GM12874 (cell line): ENCODE results near the gene LSS.

Source experiments
- CTCF ChIP-seq: IDR thresholded peaks from 2 replicates; pipeline ENCODE4 v1.5.1; 2011; ENCODE audit warnings: low read depth, mild to moderate bottlenecking, control low read depth, low read length, moderate library complexity; ENCODE audit not compliant: insufficient read depth

LSS gene

GRCh38 chr21:46216132-46216747 is 12.3 kb downstream of the LSS start:
- no peak for TF ChIP-seq CTCF

DNA sequence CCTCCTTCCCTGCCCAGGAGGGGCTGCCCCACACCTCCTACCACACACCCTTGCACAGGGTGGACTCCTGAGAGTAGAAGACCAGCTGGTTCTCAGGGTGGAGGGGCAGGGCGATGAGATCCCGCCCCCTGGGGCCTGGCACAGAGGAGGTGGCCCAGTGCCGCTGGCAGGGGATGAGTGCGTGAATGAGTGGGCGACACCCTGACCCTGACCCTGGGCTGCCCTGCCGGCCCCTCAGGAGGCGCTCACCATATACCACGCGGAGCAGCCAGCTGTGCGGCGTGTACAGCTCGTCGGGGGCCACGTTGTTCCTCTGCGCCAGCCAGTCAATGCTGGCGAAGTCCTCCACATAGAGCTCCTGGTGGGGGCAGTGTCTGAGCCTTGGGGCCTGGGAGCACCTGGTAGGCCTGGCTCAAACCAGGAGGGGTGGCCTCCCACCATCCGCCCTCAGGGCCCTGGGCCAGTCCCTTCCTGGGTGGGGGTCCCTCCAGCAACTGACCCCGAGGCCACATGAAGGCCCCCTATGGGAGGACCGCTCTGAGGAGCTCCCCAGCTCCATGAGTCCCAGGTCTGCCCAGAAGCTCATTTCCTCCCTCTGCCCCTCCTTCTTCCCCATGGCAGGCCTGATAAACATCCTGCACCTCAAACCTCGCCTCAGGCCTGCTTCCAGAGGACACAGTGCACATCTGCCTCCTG is 13.0 kb downstream of the LSS start:
- TF ChIP-seq CTCF: no peak

DNA sequence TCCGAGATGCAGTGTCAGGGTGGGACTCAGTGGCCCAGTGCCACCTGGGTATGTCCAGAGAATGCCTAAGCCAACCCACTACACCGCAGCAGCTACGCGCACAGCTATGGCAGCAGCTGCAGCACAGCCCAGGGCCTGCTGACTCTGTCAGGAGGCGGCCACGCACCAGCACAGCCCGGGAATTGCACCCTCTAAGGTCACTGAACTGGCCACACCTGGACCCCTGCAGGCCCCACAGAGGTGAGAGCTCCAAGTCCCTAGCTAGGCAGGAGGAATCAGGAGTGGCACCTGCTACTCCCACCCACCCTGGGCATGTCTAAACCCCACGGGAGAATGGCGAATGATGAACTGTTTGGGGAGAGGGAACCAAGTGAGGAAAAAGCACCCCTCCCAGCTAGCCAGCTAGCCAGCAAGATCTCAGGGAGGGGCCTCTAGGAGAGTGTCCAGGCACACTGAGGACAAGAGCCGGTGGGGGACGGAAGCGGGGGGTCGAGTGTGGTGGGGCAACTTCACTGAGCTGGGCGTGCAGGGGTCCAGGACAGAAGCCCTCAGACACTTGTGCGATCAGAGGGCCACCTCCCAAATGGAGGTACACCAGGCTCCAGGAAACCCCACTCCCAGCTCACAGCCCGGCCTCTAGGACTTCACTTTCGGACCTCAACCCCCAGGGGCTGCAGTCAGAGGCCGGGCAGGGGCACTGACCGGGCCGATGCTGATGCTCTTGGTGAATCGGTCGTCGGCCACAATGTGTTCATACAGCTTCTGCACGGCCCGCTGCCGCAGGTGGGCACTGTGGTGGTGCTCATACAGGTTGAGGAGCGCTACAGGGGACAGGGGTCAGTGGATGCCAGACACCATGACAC is 13.9 kb downstream of the LSS start:
- no peak for TF ChIP-seq CTCF

DNA sequence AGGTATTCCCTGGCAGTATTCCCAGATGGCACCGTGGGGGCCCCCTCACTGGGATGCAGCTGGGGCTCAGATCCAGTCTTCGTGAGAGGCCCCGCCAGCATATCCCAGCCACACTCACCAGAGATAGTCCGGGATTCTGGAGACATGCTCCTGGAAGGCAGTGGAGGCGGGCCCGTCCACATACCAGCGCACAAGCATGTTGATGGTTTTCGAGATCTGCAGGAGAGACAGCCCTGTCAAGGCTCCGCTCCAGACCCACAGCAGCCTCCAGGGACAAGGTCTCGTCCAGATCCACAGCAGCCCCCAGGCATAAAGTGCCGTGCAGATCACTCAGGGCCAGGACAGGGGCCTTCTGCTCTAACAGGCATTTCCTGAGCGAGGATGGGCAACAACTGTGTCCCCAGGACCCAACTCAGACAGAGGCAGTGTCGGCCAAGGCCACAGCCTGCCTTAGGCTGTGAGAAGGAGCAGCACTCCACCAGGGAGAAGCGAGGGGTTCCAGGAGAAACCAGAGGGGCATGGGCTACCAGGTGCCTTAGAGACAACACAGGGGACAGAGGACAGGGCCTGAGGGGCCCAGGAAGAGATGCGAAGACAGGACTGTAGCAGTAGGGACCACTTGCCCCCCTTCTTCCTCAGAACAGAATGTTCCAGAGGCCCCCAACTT is 14.8 kb downstream of the LSS start:
- TF ChIP-seq CTCF: no peak

DNA sequence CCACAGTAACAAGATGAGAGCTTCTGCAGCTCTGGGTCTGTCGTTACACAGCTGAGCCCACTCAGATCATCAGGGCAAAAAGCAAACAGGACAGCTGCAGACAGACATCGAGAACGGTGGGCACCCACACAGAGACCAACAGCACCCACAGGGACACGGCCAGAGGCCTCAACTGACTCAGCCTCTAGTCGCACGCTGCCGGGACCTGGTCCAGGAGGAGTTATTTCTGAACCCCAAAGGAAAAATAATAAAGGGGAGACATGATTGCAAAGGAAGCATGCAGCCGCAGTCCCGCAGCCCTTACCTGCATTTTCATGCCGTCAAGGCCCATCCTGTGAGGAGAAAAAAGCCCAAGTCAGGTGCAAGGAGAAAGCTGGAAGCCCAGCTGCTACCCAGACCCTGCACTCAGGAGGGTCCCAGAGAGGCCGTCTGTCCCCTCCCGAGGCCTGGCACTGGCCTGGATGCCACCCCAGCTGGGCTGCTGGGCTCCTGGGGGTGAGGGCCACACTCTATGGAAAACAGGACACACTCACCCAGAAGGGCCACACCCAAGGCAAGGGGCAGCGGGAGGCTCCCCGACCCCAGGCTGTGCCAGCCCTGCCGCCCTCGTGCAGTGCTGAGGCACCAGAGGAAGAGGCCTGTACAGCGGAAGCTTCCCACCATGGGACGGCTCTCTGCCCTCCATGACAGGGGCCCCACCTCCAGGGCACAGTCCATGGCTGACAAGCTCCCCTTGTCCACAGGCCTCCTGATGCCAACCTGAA is 15.7 kb downstream of the LSS start:
- TF ChIP-seq CTCF: no peak

GRCh38 chr21:46211786-46212720 is 16.5 kb downstream of the LSS start:
- no peak for TF ChIP-seq CTCF
